Germinal center (tissue), 1 donor: ENCODE data around the gene DRICH1.
A peak's percentile ranks its signal among the peaks of the same experiment; 100 is the strongest.
"Not testable (repeated sequence)": the region's sequence is repeated elsewhere in the genome, so short reads cannot be mapped to it uniquely, and the experiment has no call there.

Source experiments
- DNase-seq: peaks from one replicate; pipeline ENCODE4 v3.0.0; 2012; ENCODE audit warnings: mixed read lengths, low spot score

The DRICH1 gene

DNA sequence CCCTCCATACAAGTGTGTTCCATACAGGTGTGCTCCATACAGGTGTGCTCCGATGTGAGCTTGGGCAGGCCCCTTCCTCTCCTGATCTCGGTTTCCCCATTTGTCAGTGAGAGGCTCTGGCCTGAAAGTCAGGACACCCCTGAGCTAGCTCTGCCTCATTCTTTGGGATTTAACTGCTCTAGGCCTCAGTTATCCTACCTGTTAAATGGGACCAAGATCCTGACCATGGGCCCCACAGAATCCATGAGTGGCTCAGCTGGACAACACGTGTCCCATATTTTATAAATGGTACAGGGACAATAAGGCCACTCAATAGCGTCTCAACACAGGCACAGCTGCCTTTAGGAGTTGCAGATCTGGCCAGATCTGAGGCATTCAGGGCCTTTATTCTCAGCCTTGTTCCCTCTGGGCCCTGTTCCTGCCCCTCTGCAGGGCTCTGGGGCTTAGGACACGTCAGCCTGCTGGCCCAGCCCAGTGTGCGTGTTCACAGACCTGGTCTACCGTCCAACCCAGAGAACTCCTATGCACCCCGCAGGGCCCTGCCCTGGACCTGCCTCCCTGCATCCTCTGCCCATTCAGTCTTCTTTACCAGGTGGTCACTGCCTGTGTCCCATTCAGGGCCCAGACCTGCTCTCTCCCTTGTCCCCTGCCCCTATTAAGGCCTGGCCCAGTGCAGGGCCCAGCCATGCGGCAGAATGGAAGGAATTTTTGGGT lies 33.2 kb downstream of the DRICH1 start:
- DNase-seq = no peak

DNA sequence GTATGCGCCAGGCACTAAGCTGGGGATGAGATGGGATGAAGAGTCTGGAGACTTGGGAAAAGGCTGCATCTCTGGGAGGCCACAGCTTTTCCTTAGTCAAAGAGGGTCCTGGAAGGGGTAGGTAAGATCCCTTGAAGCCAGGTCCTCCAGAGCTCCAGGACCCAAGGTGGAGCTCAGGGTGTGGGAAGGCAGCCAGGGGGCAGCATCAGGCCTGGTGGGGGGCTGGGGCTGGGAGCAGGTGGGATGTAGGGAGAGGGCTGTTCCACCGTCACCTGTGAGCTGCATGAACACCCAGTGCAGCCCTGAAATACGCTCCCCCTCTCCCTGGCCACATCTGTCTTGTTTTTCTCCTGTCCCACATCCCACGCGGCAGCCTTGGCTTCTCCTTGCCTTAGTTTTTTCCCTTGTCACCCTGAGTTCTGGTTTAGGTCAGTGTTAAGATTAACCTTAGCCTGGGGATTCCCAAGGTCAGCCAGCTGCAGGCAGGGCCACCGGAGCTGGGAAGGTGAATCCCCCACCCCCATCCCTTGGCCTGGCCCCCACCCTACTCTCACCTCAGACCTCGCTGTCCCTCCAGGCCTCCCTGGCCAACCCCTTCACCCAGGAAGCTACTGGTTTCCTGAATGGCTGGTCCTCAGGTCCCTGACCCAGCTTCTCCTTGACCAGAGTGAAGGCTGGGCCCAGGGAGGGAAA lies 34.4 kb downstream of the DRICH1 start:
- DNase-seq = not testable (repeated sequence)

DNA sequence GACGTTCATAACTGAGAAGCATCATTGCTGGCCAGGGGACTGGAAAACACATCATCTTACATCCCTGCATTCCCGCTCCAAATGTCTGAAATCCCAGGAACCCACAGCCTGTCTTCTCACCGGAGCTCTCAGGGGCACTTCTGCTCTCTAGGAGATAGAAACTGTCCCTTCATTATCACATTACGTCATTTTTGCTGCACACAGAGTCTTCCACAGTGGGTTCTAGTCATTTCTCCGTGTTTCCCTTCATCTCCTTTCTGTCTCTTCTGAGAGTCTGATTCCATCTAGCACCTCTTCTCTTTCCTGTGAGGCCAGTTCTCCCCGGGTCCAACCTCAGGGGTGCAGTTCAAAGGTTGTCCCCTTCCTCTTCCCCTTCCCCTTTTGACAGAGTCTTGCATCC lies 36.2 kb downstream of the DRICH1 start:
- DNase-seq = not testable (repeated sequence)

DNA sequence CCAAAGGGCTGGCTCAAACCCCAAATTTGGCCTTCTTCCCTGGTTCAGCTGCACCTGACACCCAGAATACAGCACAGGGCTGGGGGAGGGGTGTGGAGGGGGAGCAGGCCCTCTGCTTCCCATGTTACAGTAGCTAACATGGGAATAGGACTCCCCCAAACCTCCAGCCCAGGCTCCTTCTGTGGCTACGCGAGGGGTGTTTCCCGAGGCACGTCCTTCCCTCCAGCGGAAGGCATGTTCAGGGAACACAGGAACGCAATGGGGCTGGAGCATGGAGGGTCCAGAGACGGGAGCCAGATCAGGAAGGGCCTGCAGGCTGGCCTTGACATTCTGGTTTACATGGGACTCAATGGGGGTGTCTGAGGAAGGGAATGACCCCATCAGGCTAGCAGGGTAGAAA lies 40.3 kb downstream of the DRICH1 start:
- no peak for DNase-seq

DNA sequence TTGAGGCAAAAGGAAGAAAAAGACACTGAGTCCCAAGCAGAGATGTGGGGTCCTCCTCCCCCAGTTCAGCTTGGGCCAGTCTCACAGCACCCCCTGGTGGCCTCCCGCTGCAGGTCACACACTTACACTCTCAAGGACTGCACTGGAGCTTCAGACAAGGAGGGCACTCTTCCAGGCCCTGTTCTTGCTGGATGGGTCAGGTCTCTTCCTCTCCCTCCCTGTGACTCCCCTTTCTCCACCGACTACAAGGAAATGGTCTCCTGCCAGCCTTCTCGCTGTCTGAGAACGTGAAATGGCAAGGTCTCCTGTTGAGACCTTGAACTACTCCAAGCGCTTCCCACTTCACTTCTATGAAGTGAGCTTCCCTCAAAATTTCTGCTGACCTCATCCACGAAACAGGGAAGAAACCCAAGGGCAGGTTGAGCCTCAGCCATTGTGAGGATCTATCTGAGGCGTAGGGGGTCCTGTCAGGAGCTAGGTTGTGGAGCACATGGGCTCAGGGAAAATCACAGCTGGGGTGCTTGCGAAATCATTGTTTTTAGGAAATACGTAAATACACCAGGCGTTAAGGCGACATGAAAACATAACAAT lies 40.8 kb downstream of the DRICH1 start:
- DNase-seq = peak; percentile 75

DNA sequence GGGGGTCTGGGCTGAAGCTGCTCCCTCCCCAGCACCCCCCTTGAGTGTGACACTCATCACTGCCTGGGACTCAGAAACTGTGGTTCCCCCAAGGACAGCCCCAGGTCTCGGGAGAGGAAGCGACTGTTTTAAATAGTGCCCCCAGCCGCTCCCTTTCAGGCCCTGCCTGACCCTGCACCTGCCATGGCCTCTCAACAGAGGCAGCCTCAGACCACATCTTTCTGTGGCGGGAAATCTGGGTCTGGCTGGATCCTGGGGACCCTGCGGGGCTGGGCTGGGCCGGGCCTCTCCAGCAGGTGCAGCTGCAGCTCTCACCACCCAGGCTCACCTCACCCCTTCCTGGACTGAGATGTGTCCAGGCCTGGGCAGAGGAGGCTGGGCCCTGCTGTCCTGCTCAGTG lies 48.3 kb downstream of the DRICH1 start:
- DNase-seq = peak; percentile 45

DNA sequence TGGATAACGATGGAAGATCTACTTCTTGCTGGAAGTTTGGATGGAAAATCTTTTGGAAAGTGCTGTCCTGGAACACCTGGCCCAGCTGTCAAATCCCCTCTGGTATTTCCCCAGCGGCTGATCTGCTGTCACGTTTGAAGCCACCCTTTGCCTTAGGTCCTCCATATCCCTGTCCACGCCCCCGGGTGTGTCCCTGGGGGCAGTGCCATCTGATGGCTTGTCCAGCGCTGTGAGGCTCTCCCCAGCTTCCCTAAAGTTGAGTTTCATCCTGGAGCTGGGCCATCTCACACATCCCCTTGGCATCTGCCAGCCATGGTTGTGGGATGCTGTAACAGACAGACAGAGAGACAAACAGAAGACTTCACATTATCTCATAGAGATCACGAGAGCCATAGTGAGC lies 49.0 kb downstream of the DRICH1 start:
- no peak for DNase-seq

DNA sequence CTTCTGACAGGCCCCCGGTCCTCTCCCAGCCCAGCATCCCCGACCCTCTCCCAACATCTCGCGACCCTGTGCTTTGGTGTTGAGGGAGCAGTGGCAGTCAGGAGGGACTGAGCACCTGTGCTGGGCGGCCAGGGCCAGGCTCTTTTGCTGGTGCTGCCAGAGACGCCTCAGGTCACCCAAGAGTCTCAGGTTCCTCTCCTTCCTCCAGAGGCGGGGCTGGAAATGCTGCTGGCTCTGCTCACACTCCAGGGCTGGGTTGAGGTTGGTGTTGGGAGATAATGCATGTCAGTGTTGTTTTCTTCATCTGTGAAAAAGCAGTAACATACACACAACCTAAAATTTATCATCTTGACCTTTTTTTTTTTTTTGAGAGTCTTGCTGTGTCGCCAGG lies 50.9 kb downstream of the DRICH1 start:
- no peak for DNase-seq

DNA sequence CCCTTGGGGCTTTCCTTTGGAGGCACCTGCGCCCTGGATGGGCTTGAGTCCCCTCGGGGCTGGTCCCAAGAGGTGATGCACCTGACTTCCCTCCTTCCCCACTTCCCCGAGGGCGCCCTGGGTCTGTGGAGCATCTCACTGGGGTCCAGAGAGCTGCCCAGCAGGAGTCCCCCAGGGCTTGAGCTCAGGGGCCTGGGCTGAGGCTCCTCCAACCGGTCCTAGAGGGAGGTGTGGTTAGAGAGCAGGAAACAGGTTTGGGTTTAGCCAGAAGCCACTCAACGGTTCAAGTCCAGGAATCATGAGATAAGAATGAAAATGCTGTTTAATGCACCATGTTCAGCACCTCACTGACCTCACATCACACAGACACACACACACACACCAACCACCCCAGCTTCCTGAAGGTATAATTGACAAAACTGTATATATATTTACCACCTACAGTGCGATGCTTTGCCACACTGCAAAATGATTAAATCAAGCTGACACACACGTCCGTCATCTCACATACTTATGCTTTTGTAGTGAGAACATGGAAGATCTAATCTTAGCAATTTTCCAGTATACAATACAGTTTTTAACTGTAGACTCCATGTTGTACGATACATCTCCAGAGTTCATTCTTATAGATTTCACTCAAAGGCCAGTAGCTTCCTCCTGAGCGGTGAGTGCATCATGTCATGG lies 51.4 kb downstream of the DRICH1 start:
- DNase-seq = no peak

DNA sequence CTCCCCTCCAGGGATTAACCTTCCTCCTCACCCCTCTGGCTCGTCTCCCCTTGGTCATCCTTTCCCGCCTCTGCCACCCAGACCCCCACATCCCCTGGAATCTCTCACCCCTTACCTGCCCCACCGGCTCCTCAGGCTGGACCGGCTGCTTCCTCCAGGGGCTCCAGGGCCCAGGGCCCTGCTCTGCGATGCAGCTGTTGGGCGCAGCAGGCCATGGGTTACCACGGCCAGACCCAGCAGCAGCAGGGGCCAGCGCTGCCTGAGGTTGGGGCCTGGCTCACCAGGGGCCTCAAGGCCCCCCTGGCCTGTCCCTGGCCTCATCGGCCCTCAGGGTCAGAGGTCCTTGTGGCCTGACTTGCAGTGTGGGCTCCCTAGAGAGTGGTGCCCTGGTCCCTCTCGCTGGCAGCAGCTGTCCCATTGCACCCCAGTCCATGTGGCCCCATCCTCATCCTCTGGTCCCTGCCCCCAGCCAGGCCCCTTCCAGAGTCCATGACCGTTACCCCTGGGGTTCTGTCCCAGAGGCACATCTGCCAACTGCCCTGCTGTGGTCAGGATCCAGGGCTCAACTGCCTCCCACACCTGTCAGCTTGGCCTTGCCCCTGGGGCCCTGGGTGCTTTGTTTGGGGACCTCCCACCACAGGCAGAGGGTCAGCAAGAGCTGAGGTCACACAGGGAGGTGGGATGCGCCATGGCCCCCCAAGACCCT lies 52.1 kb downstream of the DRICH1 start, which contains the start of gene IGLL1:
TSS of gene IGLL1 (minus strand) at position 421 of the 706 bp plus-strand sequence. CDS start at position 321, 100 bp downstream.
- DNase-seq = no peak

DNA sequence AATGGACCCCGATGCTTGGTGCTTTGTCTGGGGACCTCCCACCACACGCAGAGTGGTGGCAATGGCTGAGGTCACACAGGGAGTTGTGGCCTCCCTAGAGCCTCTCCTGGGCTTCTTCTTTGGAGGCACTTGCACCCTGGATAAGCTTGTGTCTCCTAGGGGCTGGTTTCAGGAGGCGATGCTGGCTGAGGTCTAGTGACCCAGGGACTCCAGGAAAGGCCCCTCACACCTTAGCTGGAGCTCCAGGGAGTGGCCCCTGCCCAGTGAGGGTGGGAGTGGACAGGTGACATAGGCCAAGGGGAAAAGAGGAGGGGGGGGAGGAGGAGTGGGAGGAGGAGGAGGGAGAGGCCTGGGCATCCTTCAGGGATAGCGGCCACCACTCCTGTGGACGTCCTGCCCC lies 52.8 kb downstream of the DRICH1 start:
- DNase-seq = no peak

DNA sequence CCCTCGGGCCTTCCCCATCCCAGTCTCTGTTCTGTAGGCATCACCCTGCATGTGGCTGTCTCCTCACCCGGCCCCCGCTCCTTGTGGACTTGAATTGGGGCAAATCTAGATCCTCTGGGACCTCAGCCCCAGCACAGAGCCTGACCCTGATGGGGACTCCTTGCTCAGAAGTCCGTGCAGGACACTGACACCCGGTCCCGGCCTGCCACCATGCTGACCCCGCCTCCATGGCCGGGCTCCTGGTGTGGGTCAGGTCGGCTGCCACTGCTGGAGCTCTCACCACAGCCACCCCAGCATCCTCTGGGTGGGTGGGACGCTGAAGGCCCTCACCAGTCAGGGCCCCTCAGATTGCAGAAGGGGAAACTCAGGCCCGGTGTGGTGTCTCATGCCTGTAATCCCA lies 53.8 kb downstream of the DRICH1 start:
- DNase-seq = no peak

DNA sequence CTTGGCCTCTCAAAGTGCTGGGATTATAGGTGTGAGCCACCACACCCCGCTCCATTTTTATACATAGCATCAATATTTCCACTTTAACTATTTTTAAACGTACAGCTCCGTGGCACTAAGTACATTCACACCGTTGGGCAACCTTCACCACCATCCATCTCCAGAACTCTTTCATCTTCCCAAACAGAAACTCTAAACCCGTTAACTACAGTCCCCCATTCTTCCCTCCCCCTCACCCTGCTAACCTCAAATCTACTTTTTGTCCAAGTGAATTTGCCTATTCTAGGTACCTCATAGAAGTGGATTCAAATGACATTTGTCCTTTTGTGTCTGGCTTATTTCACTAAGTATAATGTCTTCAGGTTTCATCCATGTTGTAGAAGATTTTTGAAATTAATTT lies 55.4 kb downstream of the DRICH1 start:
- DNase-seq = no peak

DNA sequence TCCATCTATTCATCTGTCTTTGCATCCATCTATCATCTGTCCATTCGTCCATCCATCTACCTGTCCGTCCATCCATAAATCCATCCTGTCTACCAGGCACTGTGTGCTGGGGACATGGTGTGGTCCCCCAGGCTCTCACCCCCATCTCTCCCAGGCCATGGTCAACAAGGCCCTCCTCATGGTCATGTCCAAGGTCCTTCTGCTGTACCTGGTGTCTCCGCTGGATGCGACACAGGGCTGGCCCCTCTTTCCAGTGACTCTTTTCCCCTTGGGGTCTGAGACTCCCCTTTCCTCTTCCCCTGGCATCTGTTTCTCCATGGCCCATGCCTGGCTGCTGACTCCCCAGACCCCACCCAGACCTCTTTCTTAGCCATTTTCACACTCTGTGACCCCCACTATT lies 56.5 kb downstream of the DRICH1 start:
- no peak for DNase-seq

DNA sequence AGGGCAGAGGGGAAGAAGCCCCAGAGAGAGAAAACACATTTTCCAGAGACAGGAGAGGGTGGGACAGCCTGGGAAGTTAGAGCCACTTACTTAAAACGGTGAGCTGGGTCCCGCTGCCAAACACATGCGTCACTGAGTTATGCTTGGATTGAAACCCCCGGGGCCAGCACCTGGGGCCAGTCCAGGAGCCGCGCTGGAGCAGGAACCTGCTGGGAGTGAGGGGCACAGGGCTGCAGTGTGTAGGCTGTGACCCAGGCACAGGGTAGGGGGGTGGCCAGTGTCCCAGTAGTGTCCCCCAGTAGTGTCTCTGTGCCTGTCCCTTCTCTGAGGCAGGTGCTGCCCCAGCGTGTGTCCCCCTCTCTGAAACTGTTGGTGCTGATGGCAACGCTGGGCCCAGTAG lies 57.2 kb downstream of the DRICH1 start:
- no peak for DNase-seq

DNA sequence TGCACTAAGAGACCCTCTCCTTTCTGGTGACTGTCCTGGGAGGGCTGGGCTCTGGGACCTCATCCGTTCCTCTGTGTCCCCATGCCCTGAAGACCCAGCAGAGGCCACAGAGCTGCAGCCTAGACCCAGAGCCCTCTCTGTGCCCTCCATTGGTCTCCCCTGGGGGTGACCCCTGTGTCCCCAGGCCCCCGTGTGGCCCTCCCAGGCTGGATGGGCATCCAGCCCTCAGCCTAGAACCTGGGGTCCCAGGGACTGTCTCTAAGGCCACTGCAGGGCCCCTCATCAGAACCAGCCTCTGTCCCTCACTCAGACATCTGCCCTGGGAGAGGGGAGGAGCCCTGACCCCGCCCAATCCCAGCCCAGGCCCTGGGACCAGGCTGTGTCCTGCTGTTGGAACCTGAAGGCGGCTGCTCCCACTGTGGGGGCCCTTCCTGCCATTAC lies 57.7 kb downstream of the DRICH1 start:
- DNase-seq = no peak

DNA sequence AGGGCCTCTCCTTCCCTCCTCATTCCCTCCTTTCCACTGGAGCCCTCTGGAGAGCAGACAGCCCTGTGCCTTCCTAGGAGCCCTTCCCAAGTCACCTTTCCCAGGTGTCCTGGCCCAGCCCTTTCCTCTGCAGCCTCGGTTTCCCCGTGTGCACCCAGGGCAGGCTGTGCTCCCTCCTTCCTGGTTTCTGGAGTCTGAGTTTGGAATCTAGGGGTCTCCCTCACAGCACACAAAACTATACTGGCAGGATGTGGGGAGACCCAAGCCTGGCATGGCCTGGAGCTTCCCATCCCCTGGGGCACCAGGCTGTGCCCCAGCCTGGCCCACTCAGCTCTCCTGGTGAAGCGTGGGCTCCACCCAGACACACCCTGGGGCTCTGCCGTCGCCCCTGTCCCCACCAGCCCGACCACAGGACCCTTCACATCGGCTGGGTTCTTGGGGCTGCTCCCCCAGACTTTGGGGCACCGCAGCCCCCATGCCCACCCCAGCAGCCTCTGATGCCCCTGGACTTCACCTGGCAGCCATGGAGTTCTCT lies 58.4 kb downstream of the DRICH1 start:
- not testable (repeated sequence) for DNase-seq

DNA sequence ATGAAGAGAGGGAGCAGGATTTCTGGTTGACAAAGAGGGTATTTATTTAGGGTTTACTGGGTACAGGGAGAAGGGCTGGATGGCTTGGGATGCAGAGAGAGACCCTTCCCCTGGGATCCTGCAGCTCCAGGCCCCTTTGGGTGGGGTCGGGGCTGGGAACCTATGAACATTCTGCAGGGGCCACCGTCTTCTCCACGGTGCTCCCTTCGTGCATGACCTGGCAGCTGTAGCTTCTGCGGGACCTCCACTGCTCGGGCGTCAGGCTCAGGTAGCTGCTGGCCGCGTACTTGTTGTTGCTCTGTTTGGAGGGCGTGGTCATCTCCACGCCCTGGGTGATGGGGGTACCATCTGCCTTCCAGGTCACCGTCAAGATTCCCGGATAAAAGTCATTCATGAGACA lies 59.0 kb downstream of the DRICH1 start:
- not testable (repeated sequence) for DNase-seq

DNA sequence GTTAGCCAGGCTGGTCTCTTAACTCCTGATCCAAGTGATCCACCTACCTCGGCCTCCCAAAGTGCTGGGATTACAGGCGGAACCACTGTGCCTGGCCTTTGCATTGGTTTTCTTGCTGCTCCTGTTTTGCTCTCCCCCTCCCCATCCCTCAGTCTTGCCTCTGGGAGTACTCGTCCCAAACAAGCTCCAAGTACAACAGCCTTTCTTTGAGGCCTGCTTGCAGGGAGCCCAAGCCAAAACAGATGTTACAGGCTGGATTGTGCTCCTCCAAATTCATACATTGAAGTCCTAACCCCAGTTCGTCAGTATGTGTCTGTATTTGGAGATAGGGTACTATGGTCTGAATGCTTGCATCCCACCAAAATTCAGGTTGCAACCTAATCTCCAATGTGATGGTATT lies 60.6 kb downstream of the DRICH1 start:
- DNase-seq = no peak

DNA sequence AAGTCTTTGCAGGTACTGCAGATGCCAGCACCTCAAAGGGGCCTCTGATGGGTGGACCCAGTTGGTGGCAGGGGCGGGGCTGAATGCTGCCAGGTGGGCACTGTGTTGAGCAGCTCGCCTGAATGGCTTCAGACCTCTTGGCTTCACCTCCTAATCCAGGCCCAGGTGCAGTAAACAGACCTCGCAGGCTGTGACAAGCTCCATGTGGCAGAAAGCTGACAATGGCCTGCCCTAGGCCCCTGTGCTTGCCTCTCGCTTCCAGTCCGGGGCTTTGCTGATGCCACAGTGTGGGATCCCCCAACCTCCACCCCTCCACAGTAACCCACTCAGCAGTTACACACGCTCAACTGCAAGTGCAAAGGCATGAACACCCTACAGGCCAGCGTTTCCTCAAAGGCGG lies 61.4 kb downstream of the DRICH1 start:
- no peak for DNase-seq

DNA sequence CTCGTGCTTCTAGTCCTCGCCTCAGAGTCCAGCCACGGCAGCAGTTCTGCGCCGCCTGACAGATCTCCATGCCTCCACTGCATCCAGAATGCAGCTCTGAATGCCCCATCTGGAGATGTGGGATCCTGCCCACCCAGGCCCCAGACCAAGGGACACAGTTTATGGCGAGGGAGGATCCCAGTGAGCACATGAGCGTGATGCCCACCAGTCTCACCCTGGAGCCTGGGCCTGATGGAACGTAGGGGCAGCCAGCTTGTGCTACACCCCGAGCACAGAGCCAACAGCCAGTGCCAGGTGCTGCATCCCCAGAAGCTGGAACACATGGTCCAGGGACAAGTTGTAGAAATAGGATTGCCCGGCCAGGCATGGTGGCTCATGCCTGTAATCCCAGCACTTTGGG lies 62.4 kb downstream of the DRICH1 start:
- DNase-seq = no peak

DNA sequence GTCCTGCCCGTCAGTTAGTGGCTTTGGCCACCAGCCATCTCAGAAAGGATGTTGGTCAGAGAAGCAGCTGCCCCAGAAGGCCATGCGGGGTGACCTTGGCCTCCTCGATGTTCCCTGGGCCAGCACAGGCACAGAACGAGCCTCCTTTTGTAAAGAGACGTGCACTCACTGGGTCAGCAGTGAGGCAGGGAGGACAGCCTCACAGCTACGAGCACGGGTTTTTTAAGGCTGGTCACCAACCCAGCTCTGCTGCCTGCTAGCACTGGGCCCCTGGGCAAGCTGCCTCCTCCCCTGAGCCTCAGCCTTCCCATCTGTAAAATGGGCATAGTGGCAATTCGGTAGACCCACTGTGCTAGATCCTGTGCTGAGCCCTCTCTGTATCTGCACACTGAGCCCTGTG lies 62.8 kb downstream of the DRICH1 start:
- no peak for DNase-seq
